Neural cell (in vitro differentiated cells): ENCODE data around the gene UBAC2. TPM values are rescaled to one million over a fixed set of nuclear protein-coding genes. Genes with fewer than 3 reads are reported as not detected.

ENCODE experiments used
- H2AFZ ChIP-seq: fragments of 200-600, 300-800 bp; sonication (generic), shearing (Covaris generic); 2 replicates; pipeline ENCODE4 v1.6.0; 2014; ENCODE audit warnings: low read depth, mild to moderate bottlenecking, antibody characterized with exemption, low read length, moderate library complexity
- H3F3A ChIP-seq: fragments of 200-600 bp; shearing (Covaris generic); 2 replicates; pipeline ENCODE4 v1.6.1; 2016; ENCODE audit warnings: mild to moderate bottlenecking, moderate library complexity, mixed read lengths, antibody characterized with exemption, low read length; ENCODE audit not compliant: insufficient read depth, poor library complexity, severe bottlenecking
- H3K27ac ChIP-seq: fragments of 200-600, 300-800 bp; sonication (generic), shearing (Covaris generic); 2 replicates; pipeline ENCODE4 v1.5.1; 2014; ENCODE audit warnings: mild to moderate bottlenecking, low read length, moderate library complexity
- H3K27me3 ChIP-seq: fragments of 300-800, 200-600 bp; sonication (generic), shearing (Covaris generic); 2 replicates; pipeline ENCODE4 v1.6.0; 2014; ENCODE audit warnings: mild to moderate bottlenecking, low read depth, low read length, moderate library complexity; ENCODE audit not compliant: insufficient read depth
- H3K36me3 ChIP-seq: fragments of 300-800, 200-600 bp; sonication (generic), shearing (Covaris generic); 2 replicates; pipeline ENCODE4 v1.5.1; 2014; ENCODE audit warnings: mild to moderate bottlenecking, antibody characterized with exemption, low read length, moderate library complexity; ENCODE audit not compliant: insufficient read depth
- H3K4me2 ChIP-seq: fragments of 300-800, 200-600 bp; sonication (generic), shearing (Covaris generic); 2 replicates; pipeline ENCODE4 v1.6.0; 2014; ENCODE audit warnings: mild to moderate bottlenecking, low read length
- H3K4me3 ChIP-seq: fragments of 300-800, 200-600 bp; sonication (generic), shearing (Covaris generic); 2 replicates; pipeline ENCODE4 v1.5.1; 2014; ENCODE audit warnings: mild to moderate bottlenecking, low read length, moderate library complexity
- H3K79me2 ChIP-seq: fragments of 200-600 bp; shearing (Covaris generic); replicated peaks from 2 replicates; pipeline ENCODE4 v1.6.0; 2014; ENCODE audit warnings: mild to moderate bottlenecking, low read length, moderate library complexity; ENCODE audit not compliant: insufficient read depth
- H3K9ac ChIP-seq: fragments of 300-800, 200-600 bp; sonication (generic), shearing (Covaris generic); 2 replicates; pipeline ENCODE4 v1.6.1; 2016; ENCODE audit warnings: mild to moderate bottlenecking, low read length, mixed read lengths
- H3K9me2 ChIP-seq: fragments of 200-600 bp; shearing (Covaris generic); 2 replicates; pipeline ENCODE4 v1.6.1; 2016; ENCODE audit warnings: mild to moderate bottlenecking, low read length, mixed read lengths; ENCODE audit not compliant: insufficient read depth
- H3K9me3 ChIP-seq: fragments of 200-600, 300-800 bp; sonication (generic), shearing (Covaris generic); 2 replicates; pipeline ENCODE4 v1.6.1; 2016; ENCODE audit warnings: mild to moderate bottlenecking, mixed run types, low read length, moderate library complexity, mixed read lengths
- H4K20me1 ChIP-seq: fragments of 200-600 bp; shearing (Covaris generic); 2 replicates; pipeline ENCODE4 v1.6.1; 2016; ENCODE audit warnings: mild to moderate bottlenecking, mixed run types; ENCODE audit not compliant: insufficient read depth
- CTCF ChIP-seq: fragments of 450-650 bp; IDR thresholded peaks from 2 replicates; pipeline ENCODE4 v1.5.1; 2014; ENCODE audit warnings: antibody characterized with exemption, mild to moderate bottlenecking, moderate library complexity; ENCODE audit not compliant: poor library complexity, severe bottlenecking
- EP300 ChIP-seq: fragments of 450-650 bp; conservative IDR thresholded peaks from 2 replicates; pipeline ENCODE4 v1.6.1; 2014; ENCODE audit warnings: antibody characterized with exemption, mild to moderate bottlenecking, moderate library complexity; ENCODE audit not compliant: poor library complexity, severe bottlenecking
- EZH2 ChIP-seq: fragments of 200-600, 300-800 bp; shearing (Covaris generic), sonication (generic); IDR thresholded peaks from 2 replicates; pipeline ENCODE4 v1.6.1; 2014; ENCODE audit warnings: antibody characterized with exemption, low read length, borderline replicate concordance, mild to moderate bottlenecking; ENCODE audit not compliant: insufficient read depth, poor library complexity, severe bottlenecking
- MXI1 ChIP-seq: fragments of 450-650 bp; conservative IDR thresholded peaks from 2 replicates; pipeline ENCODE4 v1.6.1; 2014; ENCODE audit warnings: antibody characterized with exemption, mild to moderate bottlenecking; ENCODE audit not compliant: poor library complexity, severe bottlenecking
- POLR2AphosphoS5 ChIP-seq: IDR thresholded peaks from 2 replicates; pipeline ENCODE4 v1.6.1; 2012
- RAD21 ChIP-seq: fragments of 450-650 bp; conservative IDR thresholded peaks from 2 replicates; pipeline ENCODE4 v1.6.1; 2014; ENCODE audit warnings: antibody characterized with exemption, mild to moderate bottlenecking, moderate library complexity
- REST ChIP-seq: IDR thresholded peaks from 2 replicates; pipeline ENCODE4 v1.6.1; 2012; ENCODE audit warnings: borderline replicate concordance
- SMC3 ChIP-seq: fragments of 450-650 bp; conservative IDR thresholded peaks from 2 replicates; pipeline ENCODE4 v1.6.1; 2014; ENCODE audit warnings: antibody characterized with exemption, mild to moderate bottlenecking, moderate library complexity; ENCODE audit not compliant: poor library complexity
- TAF1 ChIP-seq: IDR thresholded peaks from 2 replicates; pipeline ENCODE4 v1.6.1; 2012; ENCODE audit warnings: low read depth
- polyA plus RNA-seq: library from polyadenylated mRNA; depleted of rRNA; stranded (reverse); fragments of >200 nt; gene quantifications from 2 replicates; pipeline ENCODE4 v1.2.3, GENCODE V29; 2014

Gene UBAC2
- polyA plus RNA-seq, 1 donor from 2014 or later: 56.9 TPM

- Histone ChIP-seq H3F3A (no peaks in the 10 kb centered on the region), H3K27me3 (no peaks in the 10 kb centered on the region), H2AFZ (no peak overlapping the region), H3K27ac (no peak overlapping the region), H3K4me3 (no peak overlapping the region), H3K79me2 (no peaks in the 10 kb centered on the region), H3K9ac (no peak overlapping the region), H3K36me3 (no peaks in the 10 kb centered on the region), H3K9me3 (no peaks in the 10 kb centered on the region), H3K4me2 (no peak overlapping the region), H3K9me2 (no peaks in the 10 kb centered on the region), H4K20me1 (no peaks in the 10 kb centered on the region)
- TF ChIP-seq TAF1: no peak
- no peak for TF ChIP-seq SMC3
- no peak for TF ChIP-seq POLR2AphosphoS5
- no peak for TF ChIP-seq EZH2
- TF ChIP-seq CTCF: no peak
- TF ChIP-seq EP300: no peak
- TF ChIP-seq MXI1: no peak
- no peak for TF ChIP-seq RAD21
- no peak for TF ChIP-seq REST
Observed at GRCh38 chr13:99153219-99153618, 47.4 kb upstream of the UBAC2 start.

GRCh38 chr13:99154064-99154463 lies 46.6 kb upstream of the UBAC2 start:
- no peaks in the 10 kb centered on the region for H4K20me1 ChIP-seq
- H3K9ac ChIP-seq: no peak overlapping the region
- no peaks in the 10 kb centered on the region for H3K9me3 ChIP-seq
- H3K79me2 ChIP-seq: no peaks in the 10 kb centered on the region
- no peak overlapping the region for H3K4me2 ChIP-seq
- H3K9me2 ChIP-seq: no peaks in the 10 kb centered on the region
- H3K27me3 ChIP-seq: no peaks in the 10 kb centered on the region
- no peaks in the 10 kb centered on the region for H3F3A ChIP-seq
- TF ChIP-seq SMC3 (no peak), POLR2AphosphoS5 (no peak), TAF1 (no peak), RAD21 (no peak), MXI1 (no peak), EP300 (no peak), REST (no peak), EZH2 (no peak), CTCF (no peak)
- H2AFZ ChIP-seq: no peak overlapping the region
- no peak overlapping the region for H3K4me3 ChIP-seq
- no peak overlapping the region for H3K27ac ChIP-seq
- no peaks in the 10 kb centered on the region for H3K36me3 ChIP-seq
